Activated CD8-positive, alpha-beta memory T cell treated with anti-CD3 and anti-CD28 coated beads, Interleukin-2, amount 50 U/mL, for 4 hours (primary cell): ENCODE measurements around the gene CPSF3.

ENCODE experiments used
- DNase-seq: peaks from one replicate; pipeline ENCODE4 v3.0.0-alpha.2; 2020

CPSF3 gene

DNA sequence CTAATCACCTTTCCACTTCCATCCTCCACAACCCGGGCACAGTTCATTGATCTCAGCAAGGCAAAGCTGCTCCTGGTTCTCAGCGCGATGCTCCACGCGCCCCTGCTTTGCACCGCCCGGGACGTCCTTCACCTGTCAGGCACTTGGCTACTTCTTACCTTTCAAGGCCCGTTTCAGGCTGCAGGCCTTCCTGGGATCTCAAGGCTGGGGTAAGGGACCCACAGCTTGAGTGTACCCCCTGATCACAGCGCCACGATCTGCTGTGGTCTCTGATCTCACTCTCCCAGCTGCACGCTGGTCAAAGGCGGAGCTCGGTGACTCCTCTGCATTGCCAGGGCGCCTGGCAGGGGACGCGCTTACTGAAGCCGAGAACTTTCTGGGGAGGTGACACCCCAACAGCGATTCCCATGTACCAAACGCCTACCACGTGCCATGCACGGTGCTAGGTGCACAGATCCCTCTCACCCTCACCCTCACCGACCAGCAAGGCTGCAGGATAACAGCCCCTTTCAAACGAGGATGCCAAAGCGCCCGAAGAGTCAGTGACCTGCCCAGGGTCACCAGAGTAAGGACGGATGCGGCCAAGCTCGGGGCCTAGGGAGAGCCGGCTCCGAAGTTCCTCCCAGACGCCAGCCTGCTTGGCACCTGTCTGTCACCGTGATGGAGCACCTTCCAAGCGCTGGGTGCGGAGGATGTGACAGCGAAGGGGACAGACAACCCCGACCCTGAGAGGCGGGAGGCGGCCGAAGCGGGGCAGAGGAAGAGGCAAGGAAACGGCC, 944 bp upstream of the CPSF3 start:
- peak; percentile 56 for DNase-seq

DNA sequence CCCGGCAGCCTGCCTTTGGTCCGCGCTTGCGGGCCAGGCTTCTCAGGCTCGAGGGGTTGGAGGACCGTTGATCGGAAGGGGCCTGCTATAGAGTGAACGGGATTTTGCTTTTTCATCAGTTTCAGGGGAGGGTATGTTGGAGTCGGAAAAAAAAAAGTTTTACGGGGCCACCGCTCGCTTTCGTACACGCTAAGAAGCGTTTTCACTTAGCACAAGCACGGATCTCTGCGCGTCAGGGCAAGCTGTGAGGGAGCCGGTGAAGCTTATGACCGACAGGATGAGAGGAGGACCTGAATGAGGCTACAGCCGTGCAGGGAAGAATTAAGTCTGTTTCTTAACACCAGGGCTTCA, 443 bp downstream of the CPSF3 start:
- DNase-seq, result no peak

- no peak for DNase-seq
Observed at GRCh38 chr2:9424447-9425164, 1.2 kb downstream of the CPSF3 start.

DNA sequence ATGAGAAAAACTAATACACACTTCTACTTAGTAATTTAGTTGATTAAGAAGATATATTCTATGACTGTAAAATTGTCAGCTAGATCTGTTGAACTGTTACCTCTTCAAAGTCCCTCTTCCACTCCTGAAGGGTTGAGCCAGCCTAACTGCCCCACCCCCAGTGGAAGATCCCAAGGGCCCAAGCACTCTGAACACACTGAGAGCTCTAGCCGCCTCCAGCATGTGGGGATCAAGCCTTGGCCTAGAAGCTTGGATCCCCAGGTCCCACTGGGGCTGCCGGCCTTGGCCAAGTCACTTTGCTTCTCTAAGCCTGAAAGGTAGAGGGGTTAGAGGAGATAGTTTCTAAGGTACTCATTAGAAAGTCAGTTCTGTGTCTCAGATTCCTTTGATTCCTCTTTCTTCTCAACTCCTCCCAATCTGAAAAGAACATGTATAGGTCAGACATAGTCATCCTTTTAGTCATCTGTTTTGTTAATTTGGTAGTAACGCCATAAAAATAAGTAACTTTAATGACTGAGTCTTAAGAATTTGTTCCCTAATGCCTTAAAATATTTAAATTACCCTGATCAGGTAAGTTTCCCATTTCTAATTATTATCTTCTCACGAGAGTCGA, 5.6 kb downstream of the CPSF3 start:
- no peak for DNase-seq

DNA sequence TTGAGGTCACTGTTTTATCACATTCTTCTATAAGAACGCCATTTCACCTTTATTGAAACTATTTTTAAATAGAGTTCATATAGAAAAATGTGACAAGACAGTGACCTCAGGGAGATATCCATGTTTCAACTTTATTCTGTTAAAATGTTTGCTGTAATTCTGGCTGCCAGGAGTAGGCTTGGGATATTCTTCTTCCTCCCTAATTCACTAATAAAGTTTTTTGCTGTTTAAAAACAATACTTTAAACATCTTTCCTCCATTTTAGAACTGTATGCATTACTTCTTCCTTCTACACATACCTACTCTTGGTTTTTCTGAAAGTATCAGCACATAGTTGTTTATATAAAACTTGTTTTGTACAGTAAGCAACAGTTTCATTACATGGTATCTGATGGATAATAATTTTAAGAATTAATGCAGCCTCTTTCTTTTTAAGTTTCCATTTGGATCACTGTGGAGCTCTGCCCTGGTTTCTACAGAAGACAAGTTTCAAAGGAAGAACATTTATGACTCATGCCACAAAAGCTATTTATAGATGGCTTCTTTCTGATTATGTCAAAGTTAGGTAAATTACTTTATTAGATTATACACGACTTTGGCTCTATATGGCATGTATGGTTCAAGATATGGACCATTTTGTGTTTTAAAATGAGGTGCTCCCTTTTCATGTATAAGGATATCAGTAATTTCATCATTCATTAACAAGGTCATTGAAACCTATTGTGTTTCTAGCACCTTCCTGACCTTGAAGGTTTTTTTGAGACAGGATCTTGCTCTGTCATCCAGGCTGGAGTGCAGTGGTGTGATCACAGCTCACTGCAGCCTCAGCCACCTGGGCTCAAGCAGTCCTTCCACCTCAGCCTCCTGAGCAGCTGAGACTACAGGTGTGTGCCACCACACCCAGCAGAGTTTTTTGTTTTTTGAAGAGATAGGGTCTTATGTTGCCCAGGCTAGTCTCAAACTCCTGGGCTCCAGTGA, 7.2 kb downstream of the CPSF3 start:
- DNase-seq, result no peak

DNA sequence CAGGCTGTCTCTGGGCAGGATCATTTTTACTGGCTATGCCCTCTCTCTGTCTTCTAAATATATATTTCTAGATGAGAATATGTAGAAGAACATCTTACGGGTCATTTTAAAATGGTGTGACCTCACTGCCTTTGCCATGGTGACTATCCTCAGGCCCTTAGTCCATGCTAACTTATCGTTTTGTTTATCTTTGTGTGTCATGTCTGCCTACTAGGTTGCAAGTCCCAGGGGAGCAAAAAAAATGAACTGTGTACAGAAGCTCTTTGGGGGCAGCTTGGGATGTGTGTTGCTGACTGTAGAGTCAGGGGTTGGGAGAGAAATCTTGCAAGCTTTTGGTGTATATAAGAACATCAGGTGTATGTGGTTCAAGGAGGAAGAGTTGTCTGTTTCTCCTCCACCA, 11.0 kb downstream of the CPSF3 start:
- DNase-seq, result no peak

- DNase-seq, result no peak
Observed at GRCh38 chr2:9439536-9439935, 16.1 kb downstream of the CPSF3 start.

DNA sequence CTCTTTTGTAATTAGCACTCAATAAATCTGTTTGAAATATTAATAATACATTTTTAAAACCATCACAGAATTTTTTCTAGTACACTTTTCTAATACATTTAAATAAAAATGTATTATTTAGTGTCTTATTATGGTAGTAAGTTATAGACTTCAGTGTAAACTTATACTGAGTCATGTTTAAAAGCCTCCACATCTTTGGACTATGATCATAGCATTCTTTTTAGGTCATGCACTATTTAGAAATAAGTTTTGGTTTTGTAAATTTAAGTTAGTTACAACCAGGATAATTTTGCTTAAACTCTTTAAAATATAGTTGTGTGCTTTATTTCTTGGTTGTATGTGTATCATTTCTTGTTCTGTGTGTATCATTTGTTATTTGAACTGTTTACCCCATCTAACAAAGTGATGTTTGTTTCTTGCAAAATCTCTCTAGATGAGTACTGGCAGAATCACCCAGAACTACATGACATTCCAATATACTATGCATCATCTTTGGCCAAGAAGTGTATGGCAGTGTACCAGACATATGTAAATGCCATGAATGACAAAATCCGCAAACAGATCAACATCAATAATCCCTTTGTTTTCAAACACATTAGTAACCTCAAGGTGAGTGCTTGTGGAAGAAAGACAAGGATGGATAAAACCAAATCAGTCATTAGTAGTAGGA, 16.7 kb downstream of the CPSF3 start:
- DNase-seq, result no peak

DNA sequence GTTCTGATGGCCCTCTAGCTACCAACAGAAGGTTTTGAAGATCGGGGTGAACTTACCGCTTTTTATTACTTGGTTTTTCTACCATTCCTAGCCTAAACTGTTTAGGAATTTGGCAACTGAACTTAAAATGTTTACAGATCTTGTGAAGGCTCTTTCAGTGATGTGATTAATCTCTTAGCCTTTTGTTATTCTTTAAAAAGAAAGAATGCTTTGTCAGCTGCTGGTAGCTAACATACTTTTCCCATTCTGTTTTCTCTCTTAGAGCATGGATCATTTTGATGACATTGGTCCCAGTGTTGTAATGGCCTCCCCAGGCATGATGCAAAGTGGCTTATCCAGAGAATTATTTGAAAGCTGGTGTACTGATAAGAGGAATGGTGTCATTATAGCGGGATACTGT, 18.1 kb downstream of the CPSF3 start:
- no peak for DNase-seq

DNA sequence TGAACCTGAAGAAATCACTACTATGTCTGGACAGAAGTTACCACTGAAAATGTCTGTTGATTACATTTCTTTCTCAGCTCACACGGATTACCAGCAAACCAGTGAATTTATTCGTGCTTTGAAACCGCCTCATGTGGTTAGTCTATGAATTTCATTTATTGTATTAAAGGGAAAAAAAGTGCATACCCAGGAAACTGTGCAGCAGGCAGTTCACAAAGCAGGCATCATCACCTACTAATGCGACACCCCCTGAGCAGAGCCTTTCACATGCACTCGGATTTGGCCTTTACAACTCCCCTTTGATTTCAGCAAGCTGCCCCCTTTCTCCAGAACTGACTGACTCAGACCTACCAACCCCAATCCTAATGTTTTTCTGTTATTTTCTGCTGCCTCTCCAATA, 20.1 kb downstream of the CPSF3 start:
- no peak for DNase-seq

DNA sequence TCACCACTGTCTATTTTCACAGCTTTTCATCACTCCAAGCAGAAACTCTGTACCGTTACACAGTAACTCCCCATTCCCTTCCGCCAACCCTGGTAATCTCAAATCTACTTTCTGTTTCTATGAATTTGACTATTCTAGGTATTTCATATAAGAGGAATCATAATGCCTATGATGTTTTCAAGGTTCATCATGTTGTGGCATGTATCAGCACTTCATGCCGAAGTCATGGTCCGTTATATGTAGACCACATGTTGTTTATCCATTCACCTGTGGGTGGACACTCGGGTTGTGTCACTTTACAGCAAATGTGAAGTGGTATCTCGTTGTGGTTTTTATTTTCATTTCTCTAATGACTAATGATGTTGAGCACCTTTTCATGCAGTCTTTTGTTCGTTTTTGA, 21.6 kb downstream of the CPSF3 start:
- DNase-seq, result no peak

DNA sequence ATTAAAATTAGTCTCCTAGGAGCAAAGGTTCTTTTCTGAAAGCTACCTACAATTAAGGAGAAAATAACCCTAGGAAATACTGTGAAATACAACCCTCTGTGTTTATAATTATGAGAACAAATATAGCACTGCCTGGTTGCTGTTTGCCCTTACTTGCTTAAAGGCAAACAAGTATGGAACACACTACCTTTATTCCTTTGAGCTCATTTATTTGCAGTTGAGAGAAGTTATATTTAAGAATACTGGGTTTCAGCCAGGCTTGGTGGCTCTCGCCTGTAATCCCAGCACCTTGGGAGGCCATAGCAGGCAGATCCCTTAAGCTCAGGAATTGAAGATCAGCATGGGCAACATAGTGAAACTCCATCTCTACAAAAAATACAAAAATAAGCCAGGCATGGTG, 27.8 kb downstream of the CPSF3 start:
- DNase-seq, result no peak

DNA sequence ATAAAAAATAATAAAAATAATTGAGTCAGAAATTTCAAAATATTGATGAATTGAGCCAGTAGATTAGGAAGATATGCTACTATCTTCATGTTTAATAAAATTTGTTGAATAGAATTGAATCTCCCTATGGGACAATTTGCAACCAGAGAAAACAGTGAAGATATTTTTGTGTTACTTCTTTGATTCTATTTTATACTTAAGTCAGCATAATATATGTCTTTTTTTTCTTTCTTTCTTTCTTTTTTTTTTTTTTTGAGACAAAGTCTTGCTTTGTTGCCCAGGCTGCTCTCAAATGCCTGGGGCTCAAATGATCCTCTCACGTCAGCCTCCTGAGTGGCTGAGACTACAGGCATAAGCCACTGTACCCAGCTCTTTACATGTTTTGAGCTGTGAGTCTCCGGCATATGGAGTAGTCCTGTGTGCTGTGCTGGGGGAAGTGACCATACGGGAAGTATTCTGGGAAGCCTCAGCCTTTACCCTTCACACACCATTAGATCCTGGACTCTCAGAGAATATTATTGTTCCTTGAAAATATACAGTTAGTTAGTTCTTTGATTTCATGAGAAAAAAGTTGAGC, 37.1 kb downstream of the CPSF3 start:
- no peak for DNase-seq

GRCh38 chr2:9461079-9461478, 37.6 kb downstream of the CPSF3 start:
- DNase-seq, result no peak

GRCh38 chr2:9462313-9462712, 38.9 kb downstream of the CPSF3 start:
- no peak for DNase-seq

DNA sequence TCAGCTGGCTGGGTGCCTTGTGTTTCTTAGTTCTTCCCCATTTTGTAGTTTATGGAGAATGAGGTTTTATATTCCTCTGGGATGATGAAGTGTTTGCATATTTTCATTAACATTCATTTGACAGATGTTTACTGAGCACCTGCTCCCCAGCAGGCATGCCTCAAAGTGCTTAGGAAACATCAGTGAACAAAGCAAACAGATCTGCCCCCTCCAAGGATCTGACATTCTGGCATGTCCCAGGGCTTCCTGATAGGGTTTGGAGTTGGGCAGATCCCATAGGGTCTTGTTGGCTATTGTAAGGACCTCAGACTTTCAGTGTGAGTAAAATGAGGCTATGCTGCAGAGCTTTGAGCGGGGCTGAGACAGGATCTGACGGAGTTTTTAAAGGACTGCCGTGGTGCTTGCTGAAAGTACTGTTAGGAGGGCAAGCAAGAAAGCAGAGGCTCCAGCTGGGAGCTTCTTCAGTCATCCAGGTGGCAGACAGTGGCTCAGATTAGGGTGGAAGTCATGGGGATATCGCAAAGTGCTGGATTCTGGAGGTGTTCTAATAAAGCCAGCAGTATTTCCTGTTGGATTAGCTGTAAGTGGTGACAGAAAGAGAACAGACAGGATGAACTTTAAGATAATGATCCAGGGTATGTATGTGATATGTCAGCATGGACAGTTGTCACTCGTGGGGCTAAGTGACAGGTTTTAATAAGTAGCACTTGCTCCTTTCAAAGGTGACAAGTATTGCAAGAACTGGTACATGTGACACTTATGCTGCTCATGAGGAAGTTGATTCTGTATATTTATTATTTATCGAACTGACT, 39.6 kb downstream of the CPSF3 start:
- no peak for DNase-seq

DNA sequence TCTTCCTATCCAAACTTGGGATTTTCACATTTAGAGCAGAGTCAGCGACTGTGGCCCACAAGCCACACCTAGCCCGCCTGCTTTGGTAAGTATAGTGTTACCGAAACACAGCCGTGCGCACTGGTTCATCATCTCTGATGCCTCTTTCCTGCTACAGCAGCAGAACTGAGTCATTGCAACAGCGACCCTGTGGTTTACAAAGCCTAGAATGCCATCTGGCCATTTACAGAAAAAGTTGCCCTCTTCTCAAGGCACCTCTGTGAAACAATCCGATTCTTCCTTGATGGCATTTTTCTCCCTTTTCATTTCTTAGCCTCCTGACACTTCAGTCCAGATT, 40.2 kb downstream of the CPSF3 start:
- no peak for DNase-seq

- no peak for DNase-seq
Observed at GRCh38 chr2:9465170-9465569, 41.7 kb downstream of the CPSF3 start.

DNA sequence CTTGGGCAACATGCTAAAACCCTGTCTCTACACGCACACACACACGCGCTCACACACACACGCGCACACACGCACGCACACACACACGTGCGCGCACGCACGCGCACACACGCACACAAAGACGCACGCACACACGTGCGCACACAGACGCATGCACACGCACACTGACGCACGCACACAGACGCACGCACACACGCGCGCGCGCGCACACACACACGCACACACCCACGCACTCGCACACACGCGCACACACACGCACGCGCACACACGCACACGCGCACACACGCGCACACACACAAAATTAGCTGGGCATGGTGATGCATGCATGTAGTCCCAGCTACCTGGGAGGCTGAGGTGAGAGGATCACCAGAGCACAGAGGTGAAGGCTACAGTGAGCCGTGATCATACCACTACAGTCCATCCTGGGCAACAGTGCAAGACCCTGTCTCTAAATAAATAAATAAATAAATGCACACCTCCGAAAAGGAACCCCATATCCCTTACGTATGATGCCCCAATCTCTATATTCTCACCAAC, 42.8 kb downstream of the CPSF3 start:
- DNase-seq, result no peak

DNA sequence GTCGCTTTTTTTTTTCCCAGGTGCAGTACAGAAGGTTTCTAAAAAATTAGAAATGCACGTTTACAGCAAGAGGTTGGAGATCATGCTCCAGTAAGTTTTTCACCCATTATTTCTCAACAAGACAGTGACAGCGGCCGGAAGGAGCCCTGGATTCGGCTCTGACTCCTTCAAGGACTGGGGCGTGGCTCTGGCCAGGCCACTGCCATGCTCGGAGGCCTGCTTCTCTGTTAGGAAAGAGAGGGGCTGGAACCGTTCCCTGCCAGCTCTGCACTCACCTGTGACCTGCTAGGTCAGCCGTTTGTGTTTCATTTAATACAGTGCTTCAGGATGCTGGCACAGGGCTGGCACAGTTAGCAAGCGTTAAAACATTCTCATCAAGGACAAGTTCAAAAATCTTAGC, 44.2 kb downstream of the CPSF3 start:
- DNase-seq, result no peak

GRCh38 chr2:9471206-9471605, 47.8 kb downstream of the CPSF3 start:
- no peak for DNase-seq
